Astrocyte of the cerebellum (primary cell): ENCODE data around the gene DOCK6.
A peak's percentile ranks its signal among the peaks of the same experiment; 100 is the strongest.

ENCODE experiments used
- DNase-seq: peaks from one replicate; pipeline ENCODE4 v3.0.0-alpha.2; 2011; ENCODE audit warnings: low read depth
- H3K4me3 ChIP-seq: 2 replicates; pipeline ENCODE4 v1.5.1; 2011; ENCODE audit warnings: mild to moderate bottlenecking, low read depth, low read length, moderate library complexity
- in situ Hi-C: cut with HindIII; loops from 2 replicates; pipeline ENCODE4 v1.10.0; 2017; ENCODE audit warnings: low sequenced_read_pairs
- TF ChIP-seq, protein P1 (sequence below): IDR thresholded peaks from 2 replicates; pipeline ENCODE4 v1.5.1; 2012; ENCODE audit warnings: low read length, low read depth, moderate library complexity, mild to moderate bottlenecking; ENCODE audit errors: missing control alignments

Gene DOCK6

DNA sequence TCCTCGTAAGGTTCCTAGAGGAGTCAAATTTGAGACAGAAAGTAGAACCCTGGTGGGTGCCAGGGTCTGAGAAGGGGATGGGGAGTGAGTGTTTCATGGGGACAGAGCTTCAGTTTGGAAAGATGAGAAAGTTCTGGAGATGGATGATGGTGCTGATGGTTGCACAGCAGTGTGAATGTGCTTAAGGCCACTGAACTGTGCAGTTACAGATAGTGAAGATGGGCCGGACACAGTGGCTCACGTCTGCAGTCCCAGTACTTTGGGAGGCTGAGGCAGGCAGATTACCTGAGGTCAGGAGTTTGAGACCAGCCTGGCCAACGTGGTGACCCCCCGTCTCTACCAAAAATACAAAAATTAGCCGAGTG, 107.7 kb downstream of the DOCK6 start:
- peak overlapping the region; percentile 71 for H3K4me3 ChIP-seq
- no peak for DNase-seq
- TF ChIP-seq, protein P1, sequence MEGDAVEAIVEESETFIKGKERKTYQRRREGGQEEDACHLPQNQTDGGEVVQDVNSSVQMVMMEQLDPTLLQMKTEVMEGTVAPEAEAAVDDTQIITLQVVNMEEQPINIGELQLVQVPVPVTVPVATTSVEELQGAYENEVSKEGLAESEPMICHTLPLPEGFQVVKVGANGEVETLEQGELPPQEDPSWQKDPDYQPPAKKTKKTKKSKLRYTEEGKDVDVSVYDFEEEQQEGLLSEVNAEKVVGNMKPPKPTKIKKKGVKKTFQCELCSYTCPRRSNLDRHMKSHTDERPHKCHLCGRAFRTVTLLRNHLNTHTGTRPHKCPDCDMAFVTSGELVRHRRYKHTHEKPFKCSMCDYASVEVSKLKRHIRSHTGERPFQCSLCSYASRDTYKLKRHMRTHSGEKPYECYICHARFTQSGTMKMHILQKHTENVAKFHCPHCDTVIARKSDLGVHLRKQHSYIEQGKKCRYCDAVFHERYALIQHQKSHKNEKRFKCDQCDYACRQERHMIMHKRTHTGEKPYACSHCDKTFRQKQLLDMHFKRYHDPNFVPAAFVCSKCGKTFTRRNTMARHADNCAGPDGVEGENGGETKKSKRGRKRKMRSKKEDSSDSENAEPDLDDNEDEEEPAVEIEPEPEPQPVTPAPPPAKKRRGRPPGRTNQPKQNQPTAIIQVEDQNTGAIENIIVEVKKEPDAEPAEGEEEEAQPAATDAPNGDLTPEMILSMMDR = no peak
- in situ Hi-C loops = no loop called here

- in situ Hi-C loops = no loop called here
- TF ChIP-seq, protein P1 = no peak
- no peak for DNase-seq
- no peak overlapping the region for H3K4me3 ChIP-seq
Measured at GRCh38 chr19:11152318-11153062, 109.8 kb downstream of the DOCK6 start.

DNA sequence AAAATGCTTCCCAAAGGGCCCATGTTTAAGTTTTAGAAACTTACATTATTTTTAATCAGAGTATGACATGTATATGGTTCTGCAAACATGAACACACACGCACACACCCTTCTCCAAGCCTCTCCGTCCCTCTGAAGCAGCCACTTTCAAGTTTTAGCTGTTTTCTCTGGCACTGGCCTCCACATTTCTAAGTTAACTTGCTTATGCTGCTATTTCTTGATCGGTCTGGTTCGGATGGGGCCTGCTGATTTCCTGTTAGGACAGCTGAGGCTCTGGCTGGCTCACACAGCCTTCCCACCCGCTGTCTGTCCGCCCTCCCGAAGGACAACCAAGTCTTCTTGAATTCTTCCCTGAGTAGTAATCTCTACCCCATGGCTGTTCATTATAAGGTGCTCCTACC, 111.1 kb downstream of the DOCK6 start:
- no peak for DNase-seq
- H3K4me3 ChIP-seq = no peak overlapping the region
- TF ChIP-seq, protein P1 = no peak
- in situ Hi-C loops = no loop called here
